22Rv1 (cell line): ENCODE results near the gene RSPH10B2.
"Not testable (repeated sequence)": the region's sequence is repeated elsewhere in the genome, so short reads cannot be mapped to it uniquely, and the experiment has no call there.

Experiments used
- CTCF ChIP-seq: fragments of 450-650 bp; IDR thresholded peaks from 2 replicates; pipeline ENCODE4 v1.5.1; 2017; ENCODE audit warnings: mild to moderate bottlenecking
- ZFX ChIP-seq: fragments of 450-650 bp; IDR thresholded peaks from 2 replicates; pipeline ENCODE4 v1.6.1; 2017; ENCODE audit warnings: antibody characterized with exemption, borderline replicate concordance

GRCh38 chr7:6724351-6724750 is 29.6 kb upstream of the RSPH10B2 start:
- TF ChIP-seq CTCF, ZFX: not testable (repeated sequence)
